PFSK-1 (cell line): ENCODE results near the gene CNTF.

ENCODE experiments used
- POLR2AphosphoS5 ChIP-seq: IDR thresholded peaks from 2 replicates; pipeline ENCODE4 v1.6.1; 2012; ENCODE audit warnings: low read depth, mild to moderate bottlenecking, control low read depth, low read length, moderate library complexity
- REST ChIP-seq, 2 experiments: IDR thresholded peaks; 2 replicates each; pipeline versions ENCODE4 v1.6.1 to v1.8.0; 2011 to 2012; ENCODE audit warnings: low read depth in 2 of 2, low read length in 2 of 2, control low read depth in 1 of 2, inconsistent platforms in 1 of 2, mild to moderate bottlenecking in 1 of 2, moderate library complexity in 1 of 2; ENCODE audit not compliant: insufficient read depth in 1 of 2
- SIN3A ChIP-seq: IDR thresholded peaks from 2 replicates; pipeline ENCODE4 v1.6.1; 2012; ENCODE audit warnings: mild to moderate bottlenecking, low read length, moderate library complexity, borderline replicate concordance; ENCODE audit not compliant: insufficient read depth
- TAF1 ChIP-seq: IDR thresholded peaks from 2 replicates; pipeline ENCODE4 v1.6.1; 2012; ENCODE audit warnings: low read length, control low read depth, borderline replicate concordance; ENCODE audit not compliant: insufficient read depth

- TF ChIP-seq POLR2AphosphoS5 (no peak), REST (IDR thresholded peaks at IDR 0.05; ENCODE audit: insufficient read depth in 1 of 2, low read depth in 2 of 2, low read length in 2 of 2) (no peak), SIN3A (no peak), TAF1 (no peak)
These were observed 25.8 kb upstream of the CNTF start for GRCh38 chr11:58596621-58597020.
